ENCODE measurements around the gene INAFM1. TPM values are rescaled to one million over a fixed set of nuclear protein-coding genes. Genes with fewer than 3 reads are reported as not detected.

The INAFM1 gene
- total and polyA plus RNA-seq, 8 donors, result 1.8 to 48.0 (median 7.7) TPM; not detected in 1

DNA sequence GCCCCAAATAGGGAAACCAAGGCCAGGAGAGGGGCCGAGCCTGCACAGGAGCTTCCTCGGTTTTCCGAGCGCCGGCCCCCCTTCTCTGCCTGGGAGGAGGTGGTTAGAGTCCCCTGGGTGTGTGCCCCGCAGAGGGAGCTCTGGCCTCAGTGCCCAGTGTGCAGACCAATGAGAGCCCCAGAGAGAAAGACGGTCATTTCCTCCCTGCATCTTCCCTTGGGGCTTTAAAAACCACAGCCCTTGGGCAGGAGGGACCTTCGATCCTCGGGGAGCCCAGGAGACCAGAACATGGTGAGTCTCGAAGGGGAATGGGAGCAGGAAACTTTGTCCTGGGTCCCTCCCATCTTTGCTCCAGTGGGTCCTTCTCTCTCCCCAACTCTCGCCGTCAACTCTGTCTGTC is 34.9 kb downstream of the INAFM1 start, which contains the start of gene C5AR1:
TSS of gene C5AR1 (plus strand) at position 254 of the 400 bp plus-strand sequence. CDS start at position 289, 35 bp downstream.
- peaks cover 0 to 28% (median 0%) of the 10 kb centered on the region in 3 donors for H3K27me3 ChIP-seq
- H3K4me3 ChIP-seq, result peak within 1 kb of the TSS in 3 of 4 donors; percentile 9 to 39 (median 34)
- H3K9me3 ChIP-seq, result no peaks in the 10 kb centered on the region
- peaks cover 0 to 17% (median 7%) of the 10 kb centered on the region in 4 donors for H3K4me1 ChIP-seq
- no peak for DNase-seq
- no peaks in the 10 kb centered on the region for H3K36me3 ChIP-seq
- WGBS, 5 donors, result 41 to 55% (median 45%) methylated on average over 12 of the region's 12 CpGs
- TF ChIP-seq, protein P1, sequence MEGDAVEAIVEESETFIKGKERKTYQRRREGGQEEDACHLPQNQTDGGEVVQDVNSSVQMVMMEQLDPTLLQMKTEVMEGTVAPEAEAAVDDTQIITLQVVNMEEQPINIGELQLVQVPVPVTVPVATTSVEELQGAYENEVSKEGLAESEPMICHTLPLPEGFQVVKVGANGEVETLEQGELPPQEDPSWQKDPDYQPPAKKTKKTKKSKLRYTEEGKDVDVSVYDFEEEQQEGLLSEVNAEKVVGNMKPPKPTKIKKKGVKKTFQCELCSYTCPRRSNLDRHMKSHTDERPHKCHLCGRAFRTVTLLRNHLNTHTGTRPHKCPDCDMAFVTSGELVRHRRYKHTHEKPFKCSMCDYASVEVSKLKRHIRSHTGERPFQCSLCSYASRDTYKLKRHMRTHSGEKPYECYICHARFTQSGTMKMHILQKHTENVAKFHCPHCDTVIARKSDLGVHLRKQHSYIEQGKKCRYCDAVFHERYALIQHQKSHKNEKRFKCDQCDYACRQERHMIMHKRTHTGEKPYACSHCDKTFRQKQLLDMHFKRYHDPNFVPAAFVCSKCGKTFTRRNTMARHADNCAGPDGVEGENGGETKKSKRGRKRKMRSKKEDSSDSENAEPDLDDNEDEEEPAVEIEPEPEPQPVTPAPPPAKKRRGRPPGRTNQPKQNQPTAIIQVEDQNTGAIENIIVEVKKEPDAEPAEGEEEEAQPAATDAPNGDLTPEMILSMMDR (IDR thresholded peaks at IDR 0.05), result no peak
- TF ChIP-seq POLR2AphosphoS5 (IDR thresholded peaks at IDR 0.05) (peak in 1 of 3 donors; percentile 33), POLR2A (IDR thresholded peaks at IDR 0.05) (no peak), EP300 (IDR thresholded peaks at IDR 0.05) (no peak)
- peak within 1 kb of the TSS in 3 of 5 donors; percentile 13 to 71 (median 65) for H3K27ac ChIP-seq
- intact Hi-C loops (cut with DNase I; ENCODE audit: low total_unique reads), result loop anchor here (10.0 kb wide), 1 partner anchor 75 kb away; no protein-coding TSS in a partner anchor

DNA sequence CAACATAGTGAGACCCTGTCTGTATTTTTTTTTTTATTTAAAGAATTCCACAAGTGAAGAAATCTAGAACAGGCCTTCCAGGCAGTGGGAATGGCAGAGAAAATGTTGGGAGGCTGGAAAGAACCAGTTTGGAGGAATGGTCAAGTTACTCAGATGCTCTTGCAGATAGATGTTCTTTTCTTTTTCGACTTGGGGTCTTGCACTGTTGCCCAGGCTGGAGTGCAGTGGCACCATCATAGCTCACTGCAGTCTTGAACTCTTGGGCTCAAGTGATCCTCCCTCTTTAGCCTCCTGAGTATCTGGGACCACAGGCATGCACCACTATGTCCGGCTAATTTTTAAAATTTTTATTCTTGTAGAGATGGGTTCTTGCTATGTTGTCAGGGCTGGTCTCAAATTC is 35.6 kb downstream of the INAFM1 start:
- Histone ChIP-seq H3K4me1 (peaks cover 0 to 12% (median 5%) of the 10 kb centered on the region in 4 donors), H3K36me3 (no peaks in the 10 kb centered on the region), H3K9me3 (no peaks in the 10 kb centered on the region), H3K27ac (peak overlapping the region in 3 of 5 donors; percentile 13 to 71 (median 65)), H3K27me3 (peaks cover 0 to 28% (median 0%) of the 10 kb centered on the region in 3 donors), H3K4me3 (peak overlapping the region in 3 of 4 donors; percentile 9 to 39 (median 34))
- DNase-seq, result no peak
- intact Hi-C loops (cut with DNase I; ENCODE audit: low total_unique reads), result no loop called here
- WGBS, 5 donors, result 84 to 96% (median 87%) methylated on average over 2 of the region's 2 CpGs
- no peak for TF ChIP-seq EP300 (IDR thresholded peaks at IDR 0.05)
- no peak for TF ChIP-seq POLR2A (IDR thresholded peaks at IDR 0.05)
- TF ChIP-seq POLR2AphosphoS5 (IDR thresholded peaks at IDR 0.05), result no peak
- TF ChIP-seq, protein P1 (IDR thresholded peaks at IDR 0.05), result no peak

DNA sequence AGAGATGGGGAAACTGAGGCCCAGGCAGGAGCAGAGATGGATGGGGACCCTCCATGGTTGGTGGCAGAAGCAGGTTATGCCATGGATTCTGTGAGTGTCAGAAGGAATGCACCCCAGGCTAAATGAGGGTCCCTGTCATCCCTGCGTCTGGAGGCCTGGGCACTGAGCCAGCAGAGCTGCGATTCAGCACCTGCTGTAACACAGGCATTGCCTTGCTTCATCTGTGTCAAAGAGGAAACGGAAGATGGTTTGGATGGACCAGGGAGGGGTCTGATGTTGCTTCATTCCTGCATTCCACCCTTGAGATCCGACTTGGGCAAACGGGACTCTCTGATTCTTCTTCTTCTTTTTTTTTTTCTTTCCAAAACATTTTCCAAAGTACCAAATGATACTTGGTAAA is 36.1 kb downstream of the INAFM1 start:
- WGBS, 5 donors, result 35 to 44% (median 39%) methylated on average over 5 of the region's 5 CpGs
- Histone ChIP-seq H3K4me1 (peaks cover 0 to 8% (median 3%) of the 10 kb centered on the region in 4 donors), H3K27me3 (peaks cover 0 to 28% (median 0%) of the 10 kb centered on the region in 3 donors), H3K36me3 (no peaks in the 10 kb centered on the region), H3K9me3 (no peaks in the 10 kb centered on the region), H3K27ac (peak overlapping the region in 3 of 5 donors; percentile 26 to 71 (median 65)), H3K4me3 (peak overlapping the region in 3 of 4 donors; percentile 9 to 39 (median 34))
- intact Hi-C loops (cut with DNase I; ENCODE audit: low total_unique reads), result no loop called here
- TF ChIP-seq POLR2AphosphoS5 (IDR thresholded peaks at IDR 0.05) (peak in 2 of 3 donors; percentile 17 to 54), POLR2A (IDR thresholded peaks at IDR 0.05) (no peak), EP300 (IDR thresholded peaks at IDR 0.05) (no peak)
- TF ChIP-seq, protein P1 (IDR thresholded peaks at IDR 0.05), result no peak
- DNase-seq, result peak; percentile 32 to 54

DNA sequence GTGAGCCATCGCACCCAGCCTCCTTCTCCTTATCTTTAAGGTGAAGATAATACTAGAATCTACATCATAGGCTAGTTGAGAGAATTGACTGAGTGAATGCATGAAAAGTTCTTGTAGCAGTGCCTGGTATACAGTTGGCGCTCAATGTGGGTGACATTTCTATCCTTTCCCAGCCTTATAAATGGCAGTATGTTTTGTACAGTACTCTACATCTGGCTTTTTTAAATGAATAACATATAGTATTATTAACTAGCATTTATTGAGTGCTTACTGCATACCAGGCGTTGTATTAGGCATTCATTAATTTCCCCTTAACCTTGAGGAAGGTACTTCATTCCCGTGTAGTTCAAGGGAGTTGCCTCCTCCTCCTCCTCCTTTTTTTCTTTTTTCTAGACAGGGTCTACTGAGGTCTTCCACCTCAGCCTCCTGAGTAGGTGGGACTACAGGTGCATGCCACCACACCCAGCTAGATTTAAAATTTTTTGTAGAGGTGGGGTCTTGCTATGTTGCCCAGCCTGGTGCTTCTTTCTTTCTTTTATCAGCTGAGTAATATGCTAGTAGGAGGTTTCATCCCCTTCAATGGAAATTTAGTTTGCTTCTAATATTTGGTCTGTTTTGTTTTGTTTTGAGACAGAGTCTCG is 37.8 kb downstream of the INAFM1 start:
- TF ChIP-seq EP300 (IDR thresholded peaks at IDR 0.05) (no peak), POLR2AphosphoS5 (IDR thresholded peaks at IDR 0.05) (no peak), POLR2A (IDR thresholded peaks at IDR 0.05) (no peak)
- TF ChIP-seq, protein P1 (IDR thresholded peaks at IDR 0.05), result no peak
- Histone ChIP-seq H3K27me3 (peaks cover 0 to 44% (median 0%) of the 10 kb centered on the region in 3 donors), H3K27ac (peak overlapping the region in 1 of 5 donors; percentile 7), H3K9me3 (no peaks in the 10 kb centered on the region), H3K4me3 (peak overlapping the region in 2 of 4 donors; percentile 34 to 39), H3K36me3 (no peaks in the 10 kb centered on the region), H3K4me1 (peaks cover 0 to 8% (median 4%) of the 10 kb centered on the region in 4 donors)
- intact Hi-C loops (cut with DNase I; ENCODE audit: low total_unique reads), result no loop called here
- 89 to 92% (median 89%) methylated on average over 5 of the region's 5 CpGs for WGBS, 5 donors
- DNase-seq, result no peak

All from stomach (tissue), 9 donors.